ENCODE results near the gene PRKAG2.
"Not testable (repeated sequence)": the region's sequence is repeated elsewhere in the genome, so short reads cannot be mapped to it uniquely, and the experiment has no call there.

PRKAG2 gene

DNA sequence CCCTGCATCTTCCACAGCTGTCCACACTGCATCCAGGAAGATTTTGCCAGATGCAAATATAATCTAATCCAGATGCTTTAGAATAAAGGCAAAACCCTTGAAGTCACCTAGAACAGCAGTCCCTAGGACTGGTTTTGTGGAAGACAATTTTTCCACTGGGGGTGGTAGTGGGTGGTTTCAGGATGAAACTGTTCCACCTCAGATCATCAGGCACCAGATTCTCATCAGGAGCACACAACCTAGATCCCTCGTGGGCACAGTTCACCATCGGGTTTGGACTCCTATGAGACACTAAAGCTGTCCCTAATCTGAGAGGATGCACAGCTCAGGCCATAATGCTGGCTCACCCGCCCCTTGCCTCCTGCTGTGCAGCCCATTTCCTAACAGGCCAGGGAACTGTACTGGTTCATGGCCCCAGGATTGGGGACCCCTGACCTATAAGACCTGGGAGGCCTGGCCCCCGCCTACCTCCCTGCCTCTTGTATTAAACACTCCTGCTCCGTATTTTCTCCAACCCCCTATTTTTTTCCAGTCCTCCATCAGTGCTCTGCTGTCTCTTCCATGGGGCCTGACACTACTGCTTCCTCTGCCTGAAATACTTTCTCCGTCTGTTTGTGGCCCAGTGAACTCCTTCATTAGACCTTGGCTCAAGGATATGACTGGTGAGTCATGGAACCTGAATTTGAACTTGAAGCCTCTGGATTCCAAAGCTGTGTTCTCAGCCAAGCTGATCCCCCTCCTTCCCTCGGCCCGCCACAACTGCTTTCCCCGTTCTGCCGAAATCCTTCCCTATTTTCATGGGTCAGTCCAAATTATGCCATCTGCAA is 277.3 kb downstream of the PRKAG2 start:
- no peak for DNase-seq

DNA sequence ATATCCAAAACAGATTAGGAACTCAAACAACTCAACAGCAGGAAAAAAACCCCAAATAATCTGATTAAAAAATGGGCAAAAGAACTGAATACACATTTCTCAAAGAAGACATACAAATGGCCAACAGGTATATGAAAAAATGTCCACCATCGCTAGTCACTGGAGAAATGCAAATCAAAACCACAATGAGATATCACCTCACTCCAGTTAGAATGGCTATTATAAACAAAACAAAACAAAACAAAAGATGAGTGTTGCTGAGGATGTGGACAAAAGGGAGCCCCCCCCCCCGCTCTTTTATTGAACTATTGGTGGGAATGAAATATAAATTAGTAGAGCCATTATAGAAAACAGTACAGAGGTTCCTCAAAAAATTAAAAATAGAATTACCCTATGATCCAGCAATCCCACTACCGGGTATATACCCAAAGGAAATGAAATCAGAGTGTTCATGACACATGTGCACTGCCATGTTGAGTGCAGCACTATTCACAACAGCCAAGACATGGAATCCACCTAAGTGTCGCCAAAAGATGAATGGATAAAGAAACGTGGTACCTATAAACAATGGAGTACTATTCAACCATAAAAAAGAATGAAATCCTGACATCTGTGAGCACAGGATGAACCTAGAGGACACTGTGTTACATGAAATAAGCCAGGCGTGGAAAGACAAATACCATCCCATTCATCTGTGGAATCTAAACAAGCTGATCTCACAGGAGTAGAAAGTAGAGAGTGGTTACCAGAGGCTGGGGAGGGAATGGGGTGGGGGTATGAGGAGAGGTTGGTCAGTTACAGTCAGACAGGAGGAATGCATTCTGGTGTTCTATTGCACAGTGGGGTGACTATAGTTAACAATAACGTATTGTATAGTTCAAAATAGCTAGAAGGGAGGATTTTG is 279.1 kb downstream of the PRKAG2 start:
- no peak for DNase-seq

DNA sequence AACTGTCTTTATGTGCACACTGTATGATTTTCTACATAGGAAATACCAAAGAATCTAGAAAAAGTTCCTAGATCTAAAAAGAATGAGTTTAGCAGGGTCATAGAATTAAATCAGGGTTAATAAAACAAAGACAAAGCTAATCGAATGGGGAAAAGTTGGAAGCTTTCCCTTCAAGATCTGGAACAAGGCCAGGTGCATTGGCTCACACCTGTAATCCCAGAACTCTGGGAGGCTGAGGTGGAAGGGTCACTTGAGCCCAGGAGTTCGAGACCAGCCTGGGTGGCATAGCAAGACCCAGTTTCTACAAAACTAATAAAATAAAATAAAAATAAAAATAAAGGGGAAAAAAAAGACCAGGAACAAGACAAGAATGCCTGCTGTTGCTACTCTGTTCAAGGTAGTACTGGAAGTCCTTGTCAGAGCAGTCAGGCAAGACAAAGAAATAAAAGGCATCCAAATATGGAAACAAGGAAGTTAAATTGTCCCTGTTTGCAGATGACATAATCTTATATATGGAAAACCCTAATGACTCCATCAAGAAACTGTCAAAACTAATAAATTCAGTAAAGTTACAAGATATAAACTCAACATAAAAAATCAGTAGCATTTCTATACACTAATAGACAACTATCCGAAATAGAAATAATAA is 281.1 kb downstream of the PRKAG2 start:
- no peak for DNase-seq

DNA sequence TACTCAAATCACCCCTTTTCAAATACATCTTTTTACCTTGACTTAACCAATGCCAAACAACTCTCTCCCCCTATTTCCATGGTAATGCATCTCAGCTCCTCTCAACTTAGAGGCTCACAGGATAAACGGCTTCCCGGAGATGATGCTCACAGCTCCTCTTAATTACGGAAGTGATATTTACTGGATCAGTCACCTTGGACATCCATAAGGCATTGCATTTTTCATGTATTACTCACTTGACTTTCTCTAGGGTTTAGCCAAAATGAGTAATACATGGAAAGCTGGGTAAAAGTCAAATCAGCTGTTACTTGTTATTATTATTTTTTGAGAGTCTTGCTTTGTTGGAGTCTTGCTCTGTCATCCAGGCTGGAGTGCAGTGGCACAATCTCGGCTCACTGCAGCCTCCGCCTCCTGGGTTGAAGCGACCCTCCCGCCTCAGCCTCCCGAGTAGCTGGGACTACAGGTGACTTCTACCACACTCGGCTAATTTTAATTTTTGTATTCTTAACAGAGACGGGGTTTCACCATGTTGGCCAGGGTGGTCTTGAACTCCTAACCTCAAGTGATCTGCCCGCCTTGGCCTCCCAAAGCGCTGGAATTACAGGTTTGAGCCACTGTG is 283.9 kb downstream of the PRKAG2 start:
- no peak for DNase-seq

DNA sequence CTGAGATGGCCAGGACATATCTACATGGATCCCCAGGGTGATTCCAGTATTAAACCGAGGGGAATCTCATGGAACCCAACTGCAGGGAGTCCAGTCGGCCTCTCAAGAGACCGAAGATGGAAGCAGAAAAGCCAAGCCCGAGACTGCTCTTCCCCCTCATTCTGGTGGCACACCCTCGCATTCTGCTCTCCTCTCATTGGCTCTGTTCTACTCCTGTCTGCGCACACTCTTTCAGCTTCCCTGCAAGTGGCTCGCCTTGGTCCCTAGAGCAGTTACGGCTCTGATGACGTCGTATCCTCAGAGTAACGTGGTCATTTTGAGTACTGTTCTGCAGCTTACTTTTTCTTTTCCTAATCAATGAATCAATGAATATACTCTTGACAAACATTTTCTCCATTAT is 284.6 kb downstream of the PRKAG2 start:
- no peak for DNase-seq

DNA sequence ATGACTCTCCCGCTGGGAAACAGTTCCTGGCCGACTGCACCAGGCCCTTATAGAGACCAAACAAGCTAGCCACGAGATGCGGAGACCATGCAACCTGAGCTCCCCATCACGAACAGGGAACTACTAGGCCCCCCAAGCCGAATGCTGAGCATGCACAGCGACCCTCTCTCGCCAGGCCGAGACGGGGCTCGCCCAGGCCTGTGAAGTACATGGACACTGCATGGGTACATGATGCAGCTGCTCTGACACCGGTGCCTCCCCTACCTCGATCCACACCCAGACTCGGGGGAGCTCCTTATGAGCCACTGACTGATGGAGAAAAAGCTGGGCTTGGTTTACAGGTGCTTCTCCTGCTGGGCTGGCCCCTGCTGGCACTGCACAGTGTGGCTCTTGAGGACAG is 285.0 kb downstream of the PRKAG2 start:
- DNase-seq, result no peak

DNA sequence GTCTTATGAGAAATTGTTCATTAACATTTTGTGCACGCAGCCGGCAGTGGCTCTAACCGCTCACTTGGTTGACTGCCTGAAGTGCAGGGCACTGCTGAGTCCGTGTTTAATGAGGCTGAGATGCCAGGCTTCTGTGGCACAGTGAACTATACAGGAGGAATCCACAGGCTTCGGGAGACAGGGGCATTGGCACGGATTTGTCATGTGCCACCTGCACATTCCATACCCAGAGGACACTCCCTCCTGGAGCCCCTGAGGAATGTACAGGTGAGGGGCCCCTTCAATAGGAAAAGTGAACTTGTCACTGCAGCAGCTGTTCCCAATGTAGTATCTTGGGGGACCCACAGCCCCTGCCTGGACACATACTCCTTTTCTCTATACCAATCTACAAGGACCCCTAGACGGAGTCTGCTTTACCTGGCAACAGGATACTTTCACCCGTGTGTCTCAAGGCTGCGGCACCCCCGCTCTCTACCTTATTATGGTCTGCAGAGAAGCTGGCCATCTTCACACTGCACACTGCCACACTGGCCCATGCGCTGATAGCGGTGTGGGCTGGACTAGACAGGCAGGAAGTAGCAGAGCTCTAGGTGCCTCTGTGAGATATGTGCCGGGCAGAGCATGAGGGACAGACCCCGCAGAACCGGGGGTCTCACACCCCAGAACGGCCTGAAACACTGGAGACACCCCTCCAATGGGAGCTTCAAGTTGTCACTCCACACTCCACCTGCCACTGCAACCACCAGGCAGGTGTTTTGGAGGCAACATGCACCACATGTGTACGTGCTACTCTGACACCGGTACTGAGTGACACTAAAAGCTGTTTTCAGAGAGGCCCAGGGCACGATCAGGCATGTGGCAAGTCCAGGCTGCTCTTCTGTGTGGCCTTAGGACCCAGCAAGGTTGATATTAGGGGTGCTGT is 285.8 kb downstream of the PRKAG2 start:
- DNase-seq, result no peak

DNA sequence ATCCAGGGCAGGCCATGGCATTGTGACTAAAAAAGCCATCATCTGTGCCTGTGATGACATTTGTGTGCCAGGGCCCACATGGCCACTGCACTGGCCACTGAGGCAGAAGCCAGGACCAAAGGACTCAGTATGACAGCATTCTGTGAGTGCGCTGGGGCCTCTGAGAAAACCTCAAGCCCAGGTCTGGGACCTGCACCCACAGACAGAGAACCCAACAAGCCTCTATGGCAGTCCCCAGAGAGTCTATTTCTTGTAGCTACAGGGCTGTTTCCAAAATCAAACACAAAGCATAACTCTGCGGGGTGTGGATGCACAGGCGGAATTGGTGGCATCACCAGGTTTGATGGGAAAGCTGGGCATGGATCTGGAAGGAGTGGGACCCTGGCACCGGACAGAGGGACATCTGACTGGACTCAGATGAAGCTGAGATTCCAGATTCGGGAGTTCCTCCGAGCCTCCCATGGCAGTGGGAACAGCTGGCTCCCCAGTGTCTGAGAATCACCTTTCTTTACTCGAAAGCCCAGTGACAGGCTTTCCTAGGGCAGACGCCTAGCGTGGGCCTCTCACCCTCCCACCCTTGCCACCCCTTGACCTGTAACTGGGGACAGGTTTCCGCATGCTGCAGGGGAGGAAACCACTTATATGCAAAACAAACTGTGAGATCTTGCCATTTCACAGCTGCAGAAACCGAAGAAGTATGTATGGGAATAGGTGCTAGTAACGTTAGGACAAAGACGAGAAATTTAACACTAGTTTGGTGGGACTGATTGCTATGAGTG is 286.7 kb downstream of the PRKAG2 start:
- DNase-seq, result no peak

DNA sequence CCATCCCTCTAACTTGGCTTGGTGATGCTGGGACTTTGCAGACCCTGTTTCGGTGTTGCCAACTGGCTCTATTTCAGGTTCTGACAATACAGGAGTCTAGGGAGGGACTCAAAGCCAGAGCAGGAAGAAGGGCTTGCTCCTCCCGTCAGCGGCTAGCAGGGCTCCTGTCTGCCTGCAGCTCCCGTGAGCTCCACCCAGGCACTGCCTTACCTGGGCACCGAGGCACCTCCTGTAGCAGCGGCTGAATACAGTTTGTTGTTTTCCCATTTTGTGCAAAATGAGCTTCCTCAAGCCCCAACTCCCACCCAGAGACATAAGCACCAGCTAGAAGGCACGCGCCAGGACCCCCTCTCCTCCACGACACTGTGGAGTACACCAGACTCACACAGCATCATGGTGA is 287.9 kb downstream of the PRKAG2 start:
- no peak for DNase-seq

DNA sequence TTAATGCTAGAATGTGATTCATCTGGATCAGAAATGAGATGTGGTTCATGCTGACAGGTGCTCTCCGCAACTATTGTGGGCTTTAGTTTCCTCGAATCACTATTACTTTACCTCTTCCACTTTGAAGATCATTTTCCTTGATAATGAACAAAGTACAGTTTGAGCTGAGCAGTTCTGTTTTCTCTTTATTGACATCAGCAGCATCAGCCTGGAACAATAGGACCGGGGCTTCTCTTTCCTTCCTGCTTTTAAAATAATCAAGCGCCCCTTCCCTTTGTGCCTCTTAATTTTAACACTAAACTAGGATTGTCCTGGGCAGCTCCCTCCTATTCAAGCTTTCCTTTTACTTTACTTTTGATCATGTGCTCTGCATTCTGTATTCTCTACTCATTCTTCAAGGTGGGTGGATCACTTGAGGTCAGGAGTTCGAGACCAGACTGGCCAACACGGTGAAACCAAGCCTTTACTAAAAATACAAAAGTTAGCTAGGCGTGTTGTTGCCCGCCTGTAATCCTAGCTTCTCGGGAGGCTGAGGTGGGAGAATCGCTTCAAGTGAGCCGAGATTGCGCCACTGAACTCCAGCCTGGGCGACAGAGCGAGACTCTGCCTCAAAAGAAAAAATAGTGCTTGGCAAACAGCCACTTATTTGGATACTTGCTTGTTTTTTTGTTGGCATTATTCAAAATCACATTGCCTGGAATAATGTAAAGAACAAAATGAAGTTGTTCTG is 290.2 kb downstream of the PRKAG2 start:
- no peak for DNase-seq

DNA sequence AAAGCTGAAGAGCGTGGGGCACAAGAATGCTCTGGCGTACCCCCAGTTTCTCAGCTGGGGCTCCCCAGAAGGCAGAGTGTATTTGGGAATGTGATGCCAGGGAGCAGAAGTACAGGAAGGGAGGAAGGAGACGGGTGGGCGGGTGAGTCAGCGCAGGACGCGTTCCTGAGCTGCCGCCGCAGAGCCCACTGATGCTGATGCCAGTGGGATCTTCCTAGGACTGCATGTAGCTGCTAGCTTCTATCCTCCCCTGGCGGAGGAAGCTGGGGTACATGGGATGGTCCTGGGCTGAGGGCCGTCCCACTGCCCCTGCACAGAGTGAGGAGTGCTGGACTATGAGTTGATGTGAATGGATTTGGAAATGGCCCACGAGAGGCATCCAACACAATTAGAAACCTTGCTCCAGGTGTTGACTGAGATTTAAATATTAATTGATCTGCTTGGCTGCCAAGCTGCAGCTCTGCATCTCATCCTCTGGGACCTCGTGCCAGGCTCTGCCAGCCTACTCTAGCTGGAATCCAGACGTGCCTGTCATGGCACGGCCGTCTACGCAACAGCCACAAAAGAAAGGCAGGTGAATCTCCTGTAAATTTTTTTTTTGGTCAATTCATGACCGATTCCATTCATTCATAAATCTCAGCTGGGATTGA is 291.0 kb downstream of the PRKAG2 start:
- no peak for DNase-seq

DNA sequence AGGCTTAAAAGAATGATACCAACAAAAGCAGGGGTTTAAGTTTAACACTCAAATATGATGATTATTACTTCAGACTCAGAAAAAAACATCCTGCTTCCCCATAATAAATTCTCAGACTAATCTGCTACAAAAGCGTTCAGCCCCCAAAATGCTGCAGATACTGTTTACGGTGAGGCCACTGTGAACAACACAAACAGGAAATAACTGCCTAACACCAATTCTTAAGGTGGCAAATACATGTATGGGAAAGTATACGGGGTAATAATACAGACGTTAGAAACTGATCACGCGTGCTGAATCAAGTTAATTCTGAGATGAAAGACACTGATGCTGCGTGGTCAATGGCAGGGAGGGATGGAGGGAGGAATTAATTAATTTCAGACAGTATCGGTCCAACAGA is 295.2 kb downstream of the PRKAG2 start:
- DNase-seq, result no peak

DNA sequence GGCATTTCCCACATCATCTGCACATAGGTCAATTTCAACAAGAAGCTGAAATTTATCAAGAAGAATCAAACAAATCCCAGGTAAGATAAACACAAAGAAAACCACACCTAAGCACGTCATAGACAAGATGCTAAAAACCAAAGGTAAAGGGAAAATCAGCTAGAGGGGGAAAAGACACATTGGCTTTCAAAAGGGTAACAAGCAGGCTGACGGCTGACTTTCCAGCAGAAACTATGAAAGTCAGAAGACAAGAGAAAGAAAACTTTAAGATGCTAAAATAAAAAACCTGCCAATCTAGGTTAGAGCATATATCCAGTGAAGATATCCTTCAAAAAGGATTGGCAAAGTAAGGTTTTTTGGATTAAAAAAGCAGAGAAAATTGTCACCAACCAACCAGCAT is 297.3 kb downstream of the PRKAG2 start:
- no peak for DNase-seq

DNA sequence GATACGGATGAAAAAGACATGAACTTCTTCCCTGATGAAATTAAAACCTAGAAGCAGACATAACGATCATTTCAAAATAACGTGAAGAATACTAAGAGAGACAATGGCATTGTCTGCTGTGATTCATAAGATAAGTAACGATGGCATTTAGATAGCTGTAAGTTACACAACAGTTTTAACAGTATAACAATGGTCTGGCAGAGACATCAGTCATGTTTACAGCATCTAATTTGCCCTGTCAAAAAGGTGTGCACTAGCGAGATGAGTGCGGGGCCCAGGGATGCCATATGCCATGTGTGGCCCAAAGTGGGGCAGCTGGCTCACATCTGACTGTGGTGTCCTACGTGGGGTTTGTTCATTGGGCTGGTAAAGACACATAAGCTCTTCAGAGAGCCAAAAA is 301.5 kb downstream of the PRKAG2 start:
- DNase-seq, result no peak

DNA sequence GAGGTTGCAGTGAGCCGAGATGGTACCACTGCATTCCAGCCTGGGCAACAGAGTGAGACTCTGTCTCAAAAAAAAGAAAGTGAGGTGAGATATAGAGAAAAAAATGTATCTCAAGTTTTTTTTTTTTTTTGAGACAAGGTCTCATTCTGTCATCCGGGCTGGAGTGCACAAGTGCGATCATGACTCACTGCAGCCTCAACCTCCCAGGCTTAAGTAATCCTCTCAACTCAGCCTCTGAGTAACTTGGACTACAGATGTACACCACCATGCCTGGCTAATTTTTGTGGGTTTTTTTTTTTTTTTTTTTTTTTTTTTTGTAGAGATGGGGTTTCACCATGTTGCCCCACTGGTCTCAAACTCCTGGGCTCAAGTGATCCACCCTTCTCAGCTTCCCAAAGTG is 303.9 kb downstream of the PRKAG2 start:
- not testable (repeated sequence) for DNase-seq

DNA sequence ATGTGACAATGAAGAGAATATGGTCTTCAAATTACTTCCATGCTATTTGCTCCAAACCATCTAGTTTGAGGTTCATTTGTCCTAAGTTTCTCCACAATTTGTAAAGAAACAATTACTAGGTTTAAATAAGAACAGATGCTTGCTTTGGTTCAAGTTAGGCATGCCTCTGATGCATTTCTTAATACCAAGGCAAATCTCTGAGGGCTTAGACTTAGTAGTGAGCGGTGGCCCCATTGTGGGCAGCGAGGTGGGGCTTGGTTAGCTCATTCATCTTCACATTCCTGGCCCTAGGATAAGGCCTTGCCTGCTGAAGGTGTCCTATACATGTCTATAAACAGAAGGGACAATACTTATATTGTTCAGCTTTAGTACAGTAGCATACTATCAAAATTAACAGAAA is 304.8 kb downstream of the PRKAG2 start:
- DNase-seq, result no peak

DNA sequence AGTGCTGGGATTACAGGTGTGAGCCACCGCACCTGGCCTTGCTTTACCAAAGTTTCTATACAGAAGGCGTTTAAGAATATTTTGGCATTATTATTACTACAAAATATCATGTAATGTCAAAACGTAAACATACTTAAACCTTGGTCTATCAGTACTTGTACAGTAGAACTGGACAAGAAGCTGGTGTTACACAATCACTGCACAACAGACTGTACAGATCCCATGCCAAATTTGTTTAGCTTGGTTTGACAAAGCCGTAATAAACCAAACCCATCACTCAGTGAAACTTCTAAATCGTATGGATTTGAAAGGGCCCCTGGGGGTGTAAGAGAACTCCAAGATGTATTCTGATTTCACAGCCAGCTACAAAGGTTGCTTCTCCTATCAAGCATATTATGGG is 305.4 kb downstream of the PRKAG2 start:
- no peak for DNase-seq

DNA sequence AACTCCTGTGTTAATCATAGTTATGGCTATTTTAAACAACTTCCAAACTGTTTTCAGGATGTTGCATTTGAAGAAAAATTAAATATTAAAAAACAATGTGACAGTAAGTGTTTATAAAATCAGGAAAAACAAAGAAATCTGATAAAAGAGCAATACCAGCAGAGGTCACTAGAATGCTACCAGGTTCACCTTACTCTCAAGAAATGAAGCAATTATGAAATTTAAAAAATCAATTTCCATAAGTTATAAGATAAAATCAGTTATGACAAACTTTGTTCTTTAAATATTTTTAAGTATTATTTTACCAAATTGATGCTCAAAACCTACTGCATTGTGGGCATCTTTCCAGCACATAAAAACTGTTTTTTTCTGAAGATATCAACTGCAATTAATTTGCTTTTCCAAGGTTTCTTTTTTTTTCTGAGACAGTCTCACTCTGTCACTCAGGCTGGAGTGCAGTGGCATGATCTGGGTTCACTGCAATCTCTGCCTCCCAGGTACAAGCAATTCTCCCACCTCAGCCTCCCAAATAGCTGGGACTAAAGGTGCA is 306.5 kb downstream of the PRKAG2 start:
- DNase-seq, result no peak
